ENCODE measurements around the gene CCRL2.
A peak's percentile ranks its signal among the peaks of the same experiment; 100 is the strongest.

Gene CCRL2

GRCh38 chr3:46435081-46435726 lies 28.1 kb downstream of the CCRL2 start:
- Histone ChIP-seq H3K27me3 (replicated peaks; ENCODE audit: control insufficient read depth, insufficient read depth, low read length) (peaks cover 20% of the 10 kb centered on the region), H3K9ac (ENCODE audit: low read length) (no peak overlapping the region), H3K9me3 (ENCODE audit: control insufficient read depth, low read length) (peaks cover 10% of the 10 kb centered on the region), H3K36me3 (ENCODE audit: control insufficient read depth, insufficient read depth, low read length, severe bottlenecking) (no peaks in the 10 kb centered on the region), H3K4me3 (ENCODE audit: low read length) (no peak overlapping the region), H3K4me1 (ENCODE audit: control insufficient read depth, insufficient read depth, low read length) (no peaks in the 10 kb centered on the region)
- no peak for DNase-seq (ENCODE audit: low read depth)

- H3K36me3 ChIP-seq (ENCODE audit: control insufficient read depth, insufficient read depth, low read length, severe bottlenecking), result no peaks in the 10 kb centered on the region
Observed at GRCh38 chr3:46438831-46439230, 31.8 kb downstream of the CCRL2 start.

GRCh38 chr3:46440531-46441294 lies 33.7 kb downstream of the CCRL2 start:
- H3K27me3 ChIP-seq (replicated peaks; ENCODE audit: control insufficient read depth, insufficient read depth, low read length), result peaks cover 8% of the 10 kb centered on the region
- no peaks in the 10 kb centered on the region for H3K36me3 ChIP-seq (ENCODE audit: control insufficient read depth, insufficient read depth, low read length, severe bottlenecking)
- H3K9me3 ChIP-seq (ENCODE audit: control insufficient read depth, low read length), result peaks cover 3% of the 10 kb centered on the region
- DNase-seq (ENCODE audit: low read depth), result no peak
- no peak overlapping the region for H3K9ac ChIP-seq (ENCODE audit: low read length)
- H3K4me3 ChIP-seq (ENCODE audit: low read length), result no peak overlapping the region
- no peaks in the 10 kb centered on the region for H3K4me1 ChIP-seq (ENCODE audit: control insufficient read depth, insufficient read depth, low read length)

More at GRCh38 chr3:46438831-46439230, 31.8 kb downstream of the CCRL2 start:
- H3K9me3 ChIP-seq (ENCODE audit: control insufficient read depth, low read length), result peaks cover 3% of the 10 kb centered on the region
- no peaks in the 10 kb centered on the region for H3K4me1 ChIP-seq (ENCODE audit: control insufficient read depth, insufficient read depth, low read length)
- no peak for DNase-seq (ENCODE audit: low read depth)
- H3K4me3 ChIP-seq (ENCODE audit: low read length), result no peak overlapping the region
- peaks cover 18% of the 10 kb centered on the region for H3K27me3 ChIP-seq (replicated peaks; ENCODE audit: control insufficient read depth, insufficient read depth, low read length)
- no peak overlapping the region for H3K9ac ChIP-seq (ENCODE audit: low read length)

- peak; percentile 70 for DNase-seq (ENCODE audit: low read depth)
- H3K27me3 ChIP-seq (replicated peaks; ENCODE audit: control insufficient read depth, insufficient read depth, low read length), result peaks cover 26% of the 10 kb centered on the region
- H3K4me1 ChIP-seq (ENCODE audit: control insufficient read depth, insufficient read depth, low read length), result no peaks in the 10 kb centered on the region
- no peak overlapping the region for H3K9ac ChIP-seq (ENCODE audit: low read length)
- H3K36me3 ChIP-seq (ENCODE audit: control insufficient read depth, insufficient read depth, low read length, severe bottlenecking), result no peaks in the 10 kb centered on the region
- H3K9me3 ChIP-seq (ENCODE audit: control insufficient read depth, low read length), result peaks cover 3% of the 10 kb centered on the region
- no peak overlapping the region for H3K4me3 ChIP-seq (ENCODE audit: low read length)
Observed at GRCh38 chr3:46442576-46443530, 35.8 kb downstream of the CCRL2 start.

- Histone ChIP-seq H3K9me3 (ENCODE audit: control insufficient read depth, low read length) (no peaks in the 10 kb centered on the region), H3K27me3 (replicated peaks; ENCODE audit: control insufficient read depth, insufficient read depth, low read length) (peaks cover 40% of the 10 kb centered on the region), H3K4me3 (ENCODE audit: low read length) (no peak overlapping the region), H3K4me1 (ENCODE audit: control insufficient read depth, insufficient read depth, low read length) (no peaks in the 10 kb centered on the region), H3K36me3 (ENCODE audit: control insufficient read depth, insufficient read depth, low read length, severe bottlenecking) (no peaks in the 10 kb centered on the region), H3K9ac (ENCODE audit: low read length) (no peak overlapping the region)
- no peak for DNase-seq (ENCODE audit: low read depth)
Observed at GRCh38 chr3:46447228-46447985, 40.3 kb downstream of the CCRL2 start.

DNA sequence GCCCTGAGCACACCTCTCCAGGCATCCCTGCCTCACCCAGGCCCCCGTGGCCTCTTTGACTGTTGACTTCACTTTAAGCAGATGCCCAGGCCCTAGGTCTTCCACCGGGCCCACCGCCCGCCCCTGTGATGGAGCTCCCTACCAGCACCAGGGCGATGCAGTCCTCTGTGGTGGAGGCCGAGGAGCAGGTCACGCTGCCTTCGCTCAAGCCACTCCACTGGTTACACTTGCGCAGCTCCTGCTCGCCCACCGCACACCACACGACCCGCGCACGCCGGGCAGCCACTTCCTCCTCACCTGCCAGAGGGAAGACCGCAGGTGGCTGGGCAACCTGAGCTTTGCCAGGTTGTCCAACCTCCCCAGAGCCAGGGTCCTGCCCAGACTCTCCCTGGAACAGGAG lies 41.7 kb downstream of the CCRL2 start:
- no peak overlapping the region for H3K9ac ChIP-seq (ENCODE audit: low read length)
- H3K4me1 ChIP-seq (ENCODE audit: control insufficient read depth, insufficient read depth, low read length), result no peaks in the 10 kb centered on the region
- no peak overlapping the region for H3K4me3 ChIP-seq (ENCODE audit: low read length)
- H3K9me3 ChIP-seq (ENCODE audit: control insufficient read depth, low read length), result no peaks in the 10 kb centered on the region
- no peak for DNase-seq (ENCODE audit: low read depth)
- peaks cover 50% of the 10 kb centered on the region for H3K27me3 ChIP-seq (replicated peaks; ENCODE audit: control insufficient read depth, insufficient read depth, low read length)
- H3K36me3 ChIP-seq (ENCODE audit: control insufficient read depth, insufficient read depth, low read length, severe bottlenecking), result no peaks in the 10 kb centered on the region

DNA sequence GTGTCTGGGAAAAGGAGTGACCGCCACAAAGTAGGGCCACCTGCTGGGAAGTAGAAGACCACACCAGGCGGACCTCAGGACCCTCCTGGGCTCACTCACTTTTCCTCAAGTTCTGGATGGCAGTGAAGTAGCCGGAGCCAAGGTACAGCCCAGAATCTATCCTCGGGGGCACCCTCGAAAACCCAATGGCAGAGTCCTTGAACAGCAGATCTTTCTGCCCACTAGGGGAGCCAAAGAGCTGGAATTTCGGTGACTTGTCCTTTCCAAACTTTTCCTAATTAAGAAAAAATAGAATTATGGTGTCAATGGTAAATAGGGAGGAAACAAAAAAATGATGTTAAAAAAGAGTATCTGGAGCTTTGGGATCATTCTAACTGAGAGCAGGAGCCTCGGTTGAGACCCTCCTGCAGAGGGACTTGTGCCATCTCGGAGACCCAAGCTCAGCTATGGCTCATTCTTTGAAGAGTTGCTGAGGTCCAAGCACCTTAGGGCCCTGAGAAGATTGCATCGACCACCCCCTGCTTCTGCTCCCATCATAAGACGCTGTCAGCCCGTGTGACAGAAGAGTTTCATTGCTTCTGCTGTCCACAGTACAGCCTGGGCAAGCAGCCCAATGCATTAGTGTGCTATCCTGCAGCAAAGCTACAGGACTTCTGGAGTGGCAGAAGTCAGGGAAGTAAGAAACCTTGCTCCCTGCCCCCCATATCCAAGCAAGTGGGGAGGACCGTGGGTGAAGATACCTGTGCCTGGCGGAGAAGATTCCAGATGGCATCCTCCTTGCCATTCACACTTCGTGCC lies 42.9 kb downstream of the CCRL2 start:
- H3K27me3 ChIP-seq (replicated peaks; ENCODE audit: control insufficient read depth, insufficient read depth, low read length), result peaks cover 62% of the 10 kb centered on the region
- no peaks in the 10 kb centered on the region for H3K4me1 ChIP-seq (ENCODE audit: control insufficient read depth, insufficient read depth, low read length)
- peak; percentile 28 for DNase-seq (ENCODE audit: low read depth)
- no peaks in the 10 kb centered on the region for H3K9me3 ChIP-seq (ENCODE audit: control insufficient read depth, low read length)
- no peak overlapping the region for H3K9ac ChIP-seq (ENCODE audit: low read length)
- H3K4me3 ChIP-seq (ENCODE audit: low read length), result no peak overlapping the region
- H3K36me3 ChIP-seq (ENCODE audit: control insufficient read depth, insufficient read depth, low read length, severe bottlenecking), result no peaks in the 10 kb centered on the region

- no peak for DNase-seq (ENCODE audit: low read depth)
- Histone ChIP-seq H3K9me3 (ENCODE audit: control insufficient read depth, low read length) (no peaks in the 10 kb centered on the region), H3K4me3 (ENCODE audit: low read length) (no peak overlapping the region), H3K27me3 (replicated peaks; ENCODE audit: control insufficient read depth, insufficient read depth, low read length) (peaks cover 49% of the 10 kb centered on the region), H3K36me3 (ENCODE audit: control insufficient read depth, insufficient read depth, low read length, severe bottlenecking) (no peaks in the 10 kb centered on the region), H3K9ac (ENCODE audit: low read length) (no peak overlapping the region), H3K4me1 (ENCODE audit: control insufficient read depth, insufficient read depth, low read length) (no peaks in the 10 kb centered on the region)
Observed at GRCh38 chr3:46453526-46454208, 46.6 kb downstream of the CCRL2 start.

- H3K27me3 ChIP-seq (replicated peaks; ENCODE audit: control insufficient read depth, insufficient read depth, low read length), result peaks cover 49% of the 10 kb centered on the region
- H3K4me1 ChIP-seq (ENCODE audit: control insufficient read depth, insufficient read depth, low read length), result no peaks in the 10 kb centered on the region
- H3K9me3 ChIP-seq (ENCODE audit: control insufficient read depth, low read length), result no peaks in the 10 kb centered on the region
- H3K36me3 ChIP-seq (ENCODE audit: control insufficient read depth, insufficient read depth, low read length, severe bottlenecking), result no peaks in the 10 kb centered on the region
- no peak overlapping the region for H3K4me3 ChIP-seq (ENCODE audit: low read length)
- no peak for DNase-seq (ENCODE audit: low read depth)
- no peak overlapping the region for H3K9ac ChIP-seq (ENCODE audit: low read length)
Observed at GRCh38 chr3:46454209-46454595, 47.1 kb downstream of the CCRL2 start.

DNA sequence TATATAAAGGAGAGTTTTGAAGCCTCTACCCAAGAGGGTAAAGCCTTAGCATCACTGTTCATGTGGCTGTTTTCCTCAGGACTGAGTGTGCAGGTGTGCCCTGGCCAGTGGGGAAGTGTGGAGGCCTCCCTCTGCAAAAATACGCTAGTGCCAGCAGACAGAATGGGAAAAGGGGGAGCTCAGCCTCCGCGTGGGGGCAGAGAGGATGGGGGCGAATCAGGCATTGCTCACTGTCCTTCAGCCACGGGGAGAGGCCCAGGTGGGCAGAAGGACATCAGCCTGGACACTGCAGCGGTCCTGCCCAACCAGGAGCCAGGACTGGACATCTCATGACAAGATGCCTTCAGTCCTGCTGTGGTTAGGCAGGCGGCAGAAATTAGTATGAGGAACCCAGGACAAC lies 47.5 kb downstream of the CCRL2 start:
- no peak overlapping the region for H3K4me3 ChIP-seq (ENCODE audit: low read length)
- no peak overlapping the region for H3K9ac ChIP-seq (ENCODE audit: low read length)
- H3K9me3 ChIP-seq (ENCODE audit: control insufficient read depth, low read length), result no peaks in the 10 kb centered on the region
- H3K27me3 ChIP-seq (replicated peaks; ENCODE audit: control insufficient read depth, insufficient read depth, low read length), result peaks cover 49% of the 10 kb centered on the region
- no peak for DNase-seq (ENCODE audit: low read depth)
- H3K4me1 ChIP-seq (ENCODE audit: control insufficient read depth, insufficient read depth, low read length), result no peaks in the 10 kb centered on the region
- no peaks in the 10 kb centered on the region for H3K36me3 ChIP-seq (ENCODE audit: control insufficient read depth, insufficient read depth, low read length, severe bottlenecking)

Measured in adipocyte (in vitro differentiated cells).